Endometrial microvascular endothelial cells (primary cell): ENCODE measurements around the gene UBE2J1. TPM values are rescaled to one million over a fixed set of nuclear protein-coding genes. Genes with fewer than 3 reads are reported as not detected.

Experiments used
- in situ Hi-C: cut with HindIII; loops from 2 replicates; pipeline ENCODE4 v1.10.0; 2017; ENCODE audit warnings: low sequenced_read_pairs, low pct_unique_long_range_greater_than_20kb; ENCODE audit errors: inconsistent ontology term
- total RNA-seq: library from RNA; depleted of rRNA; stranded (reverse); fragments of >200 nt; gene quantifications from one replicate; pipeline ENCODE4 v1.2.3, GENCODE V29; 2015; ENCODE audit errors: inconsistent ontology term

UBE2J1 gene
- total RNA-seq, 1 donor from 2014 or later = 52.8 TPM

DNA sequence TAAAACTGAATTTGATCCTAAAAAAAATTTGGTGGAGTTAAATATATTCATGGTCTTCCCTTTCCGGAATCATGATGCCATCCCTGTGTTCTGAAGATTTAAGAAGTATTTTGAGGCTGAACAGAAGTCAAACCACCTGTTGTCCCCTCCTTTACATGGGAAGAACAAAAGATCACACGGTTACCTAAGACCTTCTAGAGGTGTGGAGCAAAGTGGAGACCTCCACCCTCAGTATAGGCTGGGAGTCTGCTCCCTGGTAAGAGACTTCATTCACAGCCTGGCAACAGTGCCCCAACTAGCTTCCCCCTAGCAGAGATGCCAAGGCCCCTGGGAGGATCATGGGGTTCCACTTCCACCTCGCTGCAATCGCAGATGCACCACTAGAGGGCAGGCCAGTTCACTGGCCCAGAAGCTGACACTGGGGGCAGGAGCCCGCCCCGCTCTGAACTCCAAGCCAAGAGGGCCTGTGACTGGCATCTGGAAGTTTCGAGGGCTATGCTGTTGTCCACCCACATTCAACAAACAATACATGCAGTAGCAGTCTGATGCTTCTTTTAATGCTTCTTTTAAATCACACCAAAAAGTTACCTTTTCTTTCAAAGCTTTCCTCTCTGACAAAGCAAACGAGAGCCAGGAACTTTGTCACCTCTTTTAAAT lies 19.5 kb upstream of the UBE2J1 start:
- in situ Hi-C loops = loop anchor here (25.0 kb wide), 1 partner anchor 410 kb away; the partner anchor contains the start of gene RNGTT

DNA sequence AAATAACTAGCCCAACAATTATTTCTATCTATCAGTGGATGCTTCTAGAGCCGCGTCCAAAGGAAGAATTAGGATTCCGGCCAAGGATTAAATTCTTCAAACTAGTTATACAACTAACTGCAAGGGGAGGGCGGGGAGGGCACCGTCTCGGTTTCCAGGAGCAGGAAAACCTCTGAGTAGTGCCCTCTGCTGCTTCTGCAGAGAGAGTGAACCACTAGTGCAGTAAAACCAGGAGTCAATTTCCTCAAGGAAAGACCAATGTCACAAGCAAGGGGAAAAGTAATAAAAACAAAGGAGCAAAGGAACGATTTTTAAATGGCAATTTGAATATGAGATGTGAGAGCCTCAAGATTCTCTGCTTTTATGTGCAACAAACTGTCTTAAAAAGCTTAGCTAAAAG lies 16.5 kb upstream of the UBE2J1 start:
- in situ Hi-C loops = loop anchor here (25.0 kb wide), 1 partner anchor 407 kb away; the partner anchor contains the start of gene RNGTT

DNA sequence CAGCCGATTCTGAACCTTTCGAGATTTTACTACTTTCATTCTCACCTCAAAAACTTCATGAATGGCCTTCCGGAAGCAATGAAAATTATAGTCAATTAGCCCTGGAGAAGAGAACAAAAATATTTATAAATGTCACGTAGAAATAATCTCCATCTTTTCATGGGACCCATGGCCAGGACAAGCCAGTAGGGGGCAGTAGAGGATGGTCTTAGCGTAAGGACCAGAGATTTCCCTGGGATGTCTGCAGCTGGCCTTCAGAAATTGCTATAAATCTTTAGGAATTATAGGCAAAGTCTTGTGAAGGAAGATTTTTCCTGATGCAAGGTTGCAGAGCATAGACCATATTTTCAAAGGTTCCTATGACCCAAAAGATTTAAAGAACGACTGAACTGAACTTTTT lies 15.6 kb upstream of the UBE2J1 start:
- in situ Hi-C loops = loop anchor here (25.0 kb wide), 1 partner anchor 406 kb away; the partner anchor contains the start of gene RNGTT

DNA sequence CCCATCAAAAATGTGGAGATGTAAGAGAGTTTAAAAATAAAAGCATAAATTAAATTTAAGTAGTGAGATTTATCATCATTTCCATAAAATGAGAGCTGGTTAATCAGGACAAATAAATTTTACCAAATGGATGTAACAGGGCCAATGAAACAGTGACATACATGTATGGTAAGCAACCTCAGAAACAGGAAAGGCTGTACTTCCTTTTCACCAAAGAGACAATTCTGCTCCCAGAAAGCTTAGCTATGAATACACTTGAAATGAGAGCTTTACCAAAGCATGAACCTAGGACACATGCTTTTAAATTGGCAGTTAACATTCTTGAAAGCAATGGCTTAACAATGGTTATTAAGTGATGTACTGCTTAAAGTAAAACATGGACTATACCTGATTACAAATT lies 12.1 kb upstream of the UBE2J1 start:
- in situ Hi-C loops = loop anchor here (25.0 kb wide), 1 partner anchor 402 kb away; the partner anchor contains the start of gene RNGTT

DNA sequence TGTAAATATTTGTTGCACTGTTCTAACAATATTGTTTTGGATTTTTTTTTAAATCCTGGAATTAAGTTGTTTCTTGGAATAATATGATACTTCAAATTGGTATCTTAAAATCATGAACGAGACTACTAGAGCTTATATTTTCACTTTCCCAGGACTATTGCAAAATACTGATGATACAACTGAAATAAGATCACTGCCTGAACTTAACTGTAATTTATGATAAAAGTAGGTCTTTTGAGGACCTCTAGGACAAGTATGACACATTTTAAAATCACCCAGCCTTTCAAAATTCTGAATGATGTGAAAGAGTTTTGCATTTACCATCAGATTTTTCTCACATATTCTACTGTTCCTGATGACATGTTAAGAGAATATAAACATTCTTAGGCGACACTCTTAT lies 8.6 kb upstream of the UBE2J1 start:
- in situ Hi-C loops = loop anchor here (25.0 kb wide), 1 partner anchor 399 kb away; the partner anchor contains the start of gene RNGTT

DNA sequence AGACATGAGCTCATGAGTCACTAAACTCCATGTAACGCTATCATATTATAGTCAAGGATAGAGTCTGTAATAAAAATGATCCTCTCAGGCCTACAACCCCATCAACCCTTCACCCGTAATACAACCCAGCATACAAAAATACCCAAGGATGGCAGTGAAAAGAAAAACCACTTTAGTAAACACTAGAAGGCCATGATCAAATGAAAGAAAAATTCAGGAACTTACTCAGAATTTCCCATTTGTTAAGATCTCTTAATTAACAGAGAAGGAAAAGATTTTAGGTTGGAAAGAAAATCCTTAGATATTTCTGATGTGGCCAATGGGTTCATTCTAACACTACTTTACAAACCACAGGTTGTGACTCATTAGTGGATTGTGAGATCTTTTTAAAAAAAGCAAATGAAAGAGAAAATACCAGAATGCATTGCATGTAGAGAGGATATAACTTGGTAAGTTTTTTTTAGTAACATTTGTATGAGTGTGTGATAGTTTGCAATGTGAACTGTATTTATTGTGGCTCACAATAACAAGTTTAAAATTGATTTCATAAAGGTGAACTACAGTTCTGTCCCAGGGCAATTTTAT lies 8.0 kb upstream of the UBE2J1 start:
- in situ Hi-C loops = loop anchor here (25.0 kb wide), 1 partner anchor 398 kb away; the partner anchor contains the start of gene RNGTT

DNA sequence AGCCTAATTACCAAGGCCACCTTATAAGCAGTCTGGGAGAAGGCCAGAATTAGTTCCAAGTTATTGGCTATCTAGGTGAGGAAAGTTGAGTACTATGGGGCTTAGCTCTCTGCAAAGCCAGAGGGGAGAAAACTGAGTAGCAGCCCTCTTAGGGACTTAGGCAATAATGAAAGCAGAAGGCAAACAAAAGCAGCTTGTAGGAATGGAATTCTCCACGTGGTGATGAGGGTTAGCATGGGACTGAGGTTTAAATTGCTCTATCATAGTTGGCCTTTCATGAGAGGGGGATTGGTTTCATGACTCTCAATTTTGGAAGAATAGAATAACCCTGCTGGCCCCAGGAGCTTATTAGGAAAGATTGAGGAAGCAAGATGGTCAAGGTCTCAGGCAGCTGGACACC lies 7.0 kb upstream of the UBE2J1 start:
- in situ Hi-C loops = loop anchor here (25.0 kb wide), 1 partner anchor 397 kb away; the partner anchor contains the start of gene RNGTT

DNA sequence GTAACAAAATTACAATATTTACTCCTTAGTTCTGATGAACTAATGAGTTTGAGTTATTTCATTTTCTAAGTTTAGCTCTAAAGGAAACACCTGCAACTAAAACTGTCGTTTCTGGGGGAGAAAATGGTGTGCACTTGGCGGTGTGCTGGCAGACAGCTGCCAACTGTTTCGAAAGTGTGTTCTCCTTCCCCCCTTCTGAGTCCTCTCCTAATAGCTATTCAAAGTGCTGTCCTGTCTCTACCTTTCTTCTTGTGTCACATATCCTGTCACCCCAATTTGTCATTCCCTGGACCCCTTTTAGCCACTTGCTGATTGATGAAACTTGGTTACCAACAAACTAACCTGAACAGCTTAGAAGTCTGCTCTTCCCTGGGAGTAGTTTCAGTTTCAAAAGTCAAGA lies 4.9 kb upstream of the UBE2J1 start:
- in situ Hi-C loops = loop anchor here (25.0 kb wide), 1 partner anchor 395 kb away; the partner anchor contains the start of gene RNGTT

DNA sequence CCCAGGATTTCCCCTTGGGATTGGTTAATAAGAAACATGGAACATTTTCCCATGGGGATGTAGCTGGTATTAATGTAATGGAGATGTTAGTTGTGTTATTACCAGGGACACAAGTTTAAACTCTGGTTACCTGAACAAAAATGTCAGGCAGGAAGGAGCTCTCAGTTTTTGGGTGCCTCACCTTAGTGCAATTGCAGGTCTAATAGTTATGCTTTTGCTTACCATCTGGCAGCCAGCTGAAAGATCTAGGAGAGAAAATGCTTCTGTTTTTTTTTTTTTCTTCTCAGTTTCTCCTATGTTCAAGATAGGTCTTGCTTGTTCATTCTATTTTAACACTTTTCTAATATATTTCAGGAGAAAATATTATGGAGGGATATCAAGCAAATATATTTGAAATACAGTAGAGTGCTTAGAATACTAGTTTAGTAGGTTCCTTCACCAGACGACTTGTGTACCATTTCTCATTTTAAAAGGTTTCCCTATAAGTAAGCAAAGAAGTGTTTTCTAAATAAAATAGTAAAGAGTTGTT lies 4.2 kb upstream of the UBE2J1 start:
- in situ Hi-C loops = loop anchor here (25.0 kb wide), 1 partner anchor 394 kb away; the partner anchor contains the start of gene RNGTT

DNA sequence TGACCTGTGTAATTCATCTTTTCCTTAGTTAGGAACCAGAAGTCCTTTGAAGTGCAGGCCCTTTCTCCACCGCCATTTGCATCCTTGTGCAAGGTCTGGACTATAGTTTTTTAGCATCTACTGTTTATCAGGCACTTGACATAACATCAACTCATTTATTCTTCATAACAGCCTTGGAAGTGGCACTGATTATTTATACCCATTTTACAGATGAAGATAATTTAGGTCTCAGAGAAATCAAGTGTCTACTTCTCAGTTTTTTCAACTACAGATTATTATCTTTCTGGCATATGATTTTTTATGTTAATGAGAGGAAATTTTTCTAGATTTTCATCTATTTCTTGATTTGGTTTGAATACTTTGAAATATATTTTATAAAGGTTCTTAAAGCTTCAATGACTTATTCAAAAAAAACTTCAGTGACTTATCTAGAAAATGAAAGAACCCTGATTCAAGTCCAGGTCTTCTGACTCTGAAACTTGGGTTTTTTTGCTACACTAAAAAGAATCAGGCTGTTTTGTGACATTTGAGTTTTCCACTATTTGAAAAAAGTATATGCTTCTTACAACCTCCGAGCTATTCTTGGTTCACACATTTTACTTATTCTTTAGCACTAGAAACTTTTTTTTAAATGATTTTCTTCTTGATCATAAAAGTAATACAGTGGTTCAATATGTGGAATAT lies 3.1 kb upstream of the UBE2J1 start:
- in situ Hi-C loops = loop anchor here (25.0 kb wide), 1 partner anchor 393 kb away; the partner anchor contains the start of gene RNGTT

DNA sequence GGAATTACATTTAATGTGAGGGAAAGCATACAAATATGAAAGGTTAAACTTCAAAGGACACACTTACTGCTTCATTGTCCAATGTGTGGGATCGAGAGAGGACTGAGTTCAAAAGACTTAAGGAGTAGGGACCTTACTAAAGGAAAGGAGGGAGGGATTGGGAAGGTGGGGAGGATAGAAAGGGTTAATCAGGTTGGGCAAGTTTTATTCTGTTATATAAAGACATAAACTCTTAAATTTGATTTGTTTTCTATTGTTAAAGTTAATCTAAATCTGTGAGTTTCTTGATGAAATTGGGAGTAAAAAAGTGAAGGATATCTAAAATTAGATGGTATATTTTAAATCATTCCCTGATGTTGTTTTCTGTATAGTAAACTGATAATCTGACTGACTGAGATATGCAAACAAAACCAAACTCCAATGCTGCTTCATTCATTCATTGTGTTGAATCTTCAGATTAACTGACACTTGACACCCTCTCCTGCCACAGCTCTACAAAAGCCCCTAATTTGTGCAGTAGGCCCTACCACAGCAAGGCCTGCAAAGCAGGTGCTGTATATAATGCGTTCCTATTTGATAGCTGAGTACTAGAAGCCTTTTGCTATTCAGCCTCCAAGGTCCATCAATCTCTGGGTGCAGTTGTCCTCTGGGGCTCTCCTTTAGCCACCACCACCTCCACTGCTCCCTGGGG lies 1.3 kb upstream of the UBE2J1 start:
- in situ Hi-C loops = loop anchor here (25.0 kb wide), 1 partner anchor 392 kb away; the partner anchor contains the start of gene RNGTT

DNA sequence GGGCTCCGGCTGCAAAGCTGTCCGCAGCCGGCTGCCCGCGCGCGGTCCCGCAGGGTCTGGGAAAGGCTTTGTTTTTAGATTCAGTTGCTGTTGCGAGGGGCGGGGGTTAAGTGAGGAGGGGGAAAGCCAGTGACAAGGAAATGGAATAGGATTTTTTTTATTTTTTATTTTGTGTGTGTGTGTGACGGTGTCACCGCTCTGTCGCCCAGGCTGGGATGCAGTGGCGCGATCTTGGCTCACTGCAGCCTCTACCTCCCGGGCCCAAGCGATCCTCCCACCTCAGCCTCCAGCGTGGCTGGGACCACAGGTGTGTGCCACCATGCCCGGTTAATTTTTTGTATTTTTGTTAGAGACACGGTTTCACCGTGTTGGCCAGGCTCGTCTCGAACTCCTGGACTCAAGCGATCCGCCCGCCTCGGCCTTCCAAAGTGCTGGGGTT lies 615 bp upstream of the UBE2J1 start:
- in situ Hi-C loops = loop anchor here (25.0 kb wide), 1 partner anchor 391 kb away; the partner anchor contains the start of gene RNGTT

DNA sequence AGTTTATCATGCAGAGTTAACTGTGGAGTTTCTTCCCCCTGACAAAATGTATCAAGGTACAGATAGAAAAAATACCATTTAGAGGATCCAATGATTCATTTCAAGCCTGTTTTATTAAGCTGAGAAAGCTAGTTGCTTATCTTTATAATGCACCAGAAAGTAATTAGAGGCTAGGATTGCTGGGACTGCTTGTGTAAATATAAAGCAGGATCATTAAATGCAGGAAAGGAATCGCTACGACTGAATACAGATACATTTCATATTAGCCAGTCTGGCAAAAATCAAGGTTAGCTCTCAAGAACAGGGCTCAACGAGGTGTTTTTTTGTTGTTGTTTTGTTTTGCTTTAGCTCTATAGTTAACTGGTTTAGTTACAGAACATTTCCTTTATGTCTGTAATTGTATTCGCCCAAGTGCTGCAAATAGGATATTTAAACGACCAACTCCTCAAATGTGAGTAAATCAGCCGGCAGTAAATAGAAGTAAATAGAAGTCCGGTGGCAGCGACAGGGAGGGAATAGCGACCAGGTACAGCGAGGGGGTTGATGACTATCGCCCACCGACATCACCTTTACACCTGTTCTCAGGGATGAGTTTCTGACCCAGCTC lies 748 bp downstream of the UBE2J1 start:
- in situ Hi-C loops = loop anchor here (25.0 kb wide), 1 partner anchor 389 kb away; the partner anchor contains the start of gene RNGTT

DNA sequence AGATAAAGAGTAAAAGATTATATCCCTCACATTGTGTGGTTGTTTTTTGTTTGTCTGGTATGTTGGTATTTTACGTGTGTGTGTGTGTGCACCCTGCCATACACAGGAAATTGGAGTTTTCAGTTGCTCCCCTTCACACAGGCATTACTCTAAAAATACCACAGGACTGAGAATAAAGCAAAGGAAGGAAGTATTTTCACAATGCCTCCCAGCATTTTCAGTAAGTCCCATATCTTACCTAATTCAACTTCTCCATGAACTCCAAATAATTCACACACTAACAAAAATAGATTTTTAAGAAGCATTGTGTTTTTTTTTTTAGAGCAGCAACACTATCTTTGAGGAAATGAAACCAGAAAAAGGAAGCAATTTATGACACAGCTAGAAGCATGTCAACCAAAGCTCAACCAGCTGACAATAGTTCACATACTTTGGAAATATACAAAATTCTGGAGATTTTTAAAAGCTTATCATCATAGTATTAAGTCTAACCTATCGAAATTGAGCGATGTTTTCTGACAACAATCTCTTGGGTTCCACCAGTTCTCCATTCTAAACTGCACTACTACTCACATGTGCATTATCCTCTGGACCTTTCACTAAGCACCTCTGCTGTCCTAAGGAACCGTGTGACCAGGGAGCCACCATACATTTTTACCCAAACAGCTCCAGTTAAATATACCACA lies 2.1 kb downstream of the UBE2J1 start:
- in situ Hi-C loops = loop anchor here (25.0 kb wide), 1 partner anchor 388 kb away; the partner anchor contains the start of gene RNGTT

DNA sequence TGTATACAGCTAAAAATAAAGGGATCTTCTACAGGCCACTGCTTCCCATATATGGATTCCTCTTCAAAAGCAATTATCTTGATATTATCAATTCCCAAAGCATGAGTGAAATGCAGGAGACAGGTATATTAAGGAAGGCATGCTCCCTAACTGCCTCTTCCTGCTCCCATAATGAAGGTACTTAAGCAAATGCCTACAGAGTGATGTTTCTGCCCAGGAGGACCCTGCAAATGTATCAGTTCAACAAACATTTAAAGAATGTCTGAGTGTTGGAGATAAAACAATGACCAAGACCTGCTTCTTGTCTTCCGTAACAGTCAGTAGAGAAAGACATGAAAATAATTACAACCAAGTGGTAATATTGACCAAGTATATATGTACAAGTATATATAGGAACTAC lies 4.2 kb downstream of the UBE2J1 start:
- in situ Hi-C loops = no loop called here

DNA sequence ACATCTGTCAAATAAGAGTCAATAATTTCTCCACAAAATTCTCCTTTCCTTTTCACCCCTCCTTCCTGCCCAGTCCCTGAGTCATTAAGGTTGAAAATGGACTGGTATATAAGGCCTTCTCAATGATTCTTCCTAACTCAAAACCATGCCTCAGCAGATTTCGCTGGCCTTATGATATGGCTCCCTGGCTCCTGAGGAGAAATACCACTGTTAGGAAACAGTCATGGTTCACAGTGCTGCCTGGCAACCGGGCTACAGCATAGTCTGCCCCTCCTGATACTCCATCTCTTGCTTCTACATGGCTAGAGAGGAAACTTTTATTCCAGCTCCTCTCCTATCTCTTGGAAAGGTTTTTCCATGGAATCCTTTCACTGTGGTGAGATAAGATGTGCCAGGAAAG lies 4.7 kb downstream of the UBE2J1 start:
- in situ Hi-C loops = no loop called here

DNA sequence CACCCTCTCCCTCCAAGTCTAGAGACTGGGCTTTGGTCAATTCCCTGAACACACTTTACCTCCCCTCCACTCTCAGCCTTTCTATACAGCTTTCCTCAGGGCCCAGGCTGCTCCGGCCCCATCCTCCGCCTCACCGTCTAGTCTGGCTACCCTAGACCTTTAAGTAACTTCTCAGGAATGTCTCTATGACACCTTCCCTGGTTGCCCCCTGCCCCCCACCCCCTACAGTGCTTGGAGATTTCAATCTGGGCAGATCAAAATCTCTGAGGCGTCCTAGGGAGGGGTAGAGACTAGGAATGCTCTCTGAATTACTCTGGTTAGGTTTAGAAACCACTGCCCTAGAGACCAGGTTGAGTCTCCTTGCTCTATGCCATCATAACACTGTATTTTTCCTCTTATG lies 6.1 kb downstream of the UBE2J1 start:
- in situ Hi-C loops = no loop called here
